GM19035 (cell line): Measurements from ENCODE around the gene ITGAL.
"Not testable (repeated sequence)": the region's sequence is repeated elsewhere in the genome, so short reads cannot be mapped to it uniquely, and the experiment has no call there.

Experiments
- ATAC-seq: cut with Tn5 transposase; IDR thresholded peaks from one replicate; pipeline ENCODE4 v1.9.1; 2021; ENCODE audit not compliant: unreplicated experiment

ITGAL gene

DNA sequence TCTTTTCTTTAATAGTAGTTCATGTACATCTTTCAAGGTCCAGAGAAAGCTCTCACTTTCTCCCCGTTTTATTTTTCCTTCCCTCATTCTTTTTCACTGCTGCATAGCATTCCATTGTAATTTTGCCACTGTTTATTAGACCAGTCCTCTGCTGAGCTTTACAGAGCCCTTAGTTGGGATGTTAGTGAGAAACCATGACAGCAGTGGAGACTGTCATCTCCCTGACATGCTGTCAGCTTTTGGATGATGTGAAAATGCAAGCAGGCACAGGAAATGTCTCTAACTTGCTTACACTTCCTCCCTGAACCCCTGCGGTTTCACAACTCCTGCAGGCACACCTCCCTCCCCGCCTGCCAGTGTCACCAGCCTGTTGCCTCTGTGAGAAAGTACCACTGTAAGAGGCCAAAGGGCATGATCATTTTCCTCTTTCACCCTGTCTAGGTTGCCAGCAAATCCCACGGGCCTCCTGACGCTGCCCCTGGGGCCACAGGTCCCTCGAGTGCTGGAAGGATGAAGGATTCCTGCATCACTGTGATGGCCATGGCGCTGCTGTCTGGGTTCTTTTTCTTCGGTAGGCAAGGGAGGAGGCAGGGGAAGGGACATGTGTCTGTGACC is at the start of gene ITGAL:
Gene ITGAL (plus strand): TSS at position 415 of the 615 bp plus-strand sequence. CDS start 96 bp downstream, at position 511.
- peak; percentile 40 for ATAC-seq

DNA sequence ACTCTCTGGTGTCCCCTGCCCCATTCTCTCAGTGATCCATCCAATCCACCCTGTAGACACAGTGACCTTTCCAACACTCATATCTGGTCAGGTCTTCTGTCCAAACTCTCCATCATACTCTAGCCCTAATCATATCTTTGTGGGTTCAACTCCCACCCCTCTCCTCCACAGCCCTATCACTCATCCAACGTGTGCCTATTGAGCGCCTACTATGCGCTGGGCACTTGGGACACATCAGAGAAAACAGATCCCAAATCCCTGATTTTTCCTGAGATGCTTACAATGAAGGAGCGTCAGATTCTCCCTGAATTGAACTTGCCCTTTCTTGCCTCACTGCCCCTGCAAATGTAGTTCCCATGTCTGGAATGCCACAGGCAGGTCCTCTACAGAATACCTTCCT is 44.5 kb upstream of the ITGAL start:
- no peak for ATAC-seq

DNA sequence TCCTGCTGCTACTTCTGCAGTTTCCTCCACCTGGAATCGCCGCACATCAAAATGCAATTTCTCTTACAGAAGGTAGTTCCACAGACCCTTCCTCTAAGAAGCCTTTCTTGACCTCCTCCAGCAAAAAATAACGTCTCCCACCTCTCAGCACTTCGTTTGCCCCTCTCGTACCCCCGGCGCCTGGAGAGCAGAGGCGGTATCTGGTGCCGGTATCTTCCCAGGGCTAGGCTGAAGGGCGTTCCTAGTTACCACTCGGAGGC is 43.2 kb upstream of the ITGAL start:
- no peak for ATAC-seq

DNA sequence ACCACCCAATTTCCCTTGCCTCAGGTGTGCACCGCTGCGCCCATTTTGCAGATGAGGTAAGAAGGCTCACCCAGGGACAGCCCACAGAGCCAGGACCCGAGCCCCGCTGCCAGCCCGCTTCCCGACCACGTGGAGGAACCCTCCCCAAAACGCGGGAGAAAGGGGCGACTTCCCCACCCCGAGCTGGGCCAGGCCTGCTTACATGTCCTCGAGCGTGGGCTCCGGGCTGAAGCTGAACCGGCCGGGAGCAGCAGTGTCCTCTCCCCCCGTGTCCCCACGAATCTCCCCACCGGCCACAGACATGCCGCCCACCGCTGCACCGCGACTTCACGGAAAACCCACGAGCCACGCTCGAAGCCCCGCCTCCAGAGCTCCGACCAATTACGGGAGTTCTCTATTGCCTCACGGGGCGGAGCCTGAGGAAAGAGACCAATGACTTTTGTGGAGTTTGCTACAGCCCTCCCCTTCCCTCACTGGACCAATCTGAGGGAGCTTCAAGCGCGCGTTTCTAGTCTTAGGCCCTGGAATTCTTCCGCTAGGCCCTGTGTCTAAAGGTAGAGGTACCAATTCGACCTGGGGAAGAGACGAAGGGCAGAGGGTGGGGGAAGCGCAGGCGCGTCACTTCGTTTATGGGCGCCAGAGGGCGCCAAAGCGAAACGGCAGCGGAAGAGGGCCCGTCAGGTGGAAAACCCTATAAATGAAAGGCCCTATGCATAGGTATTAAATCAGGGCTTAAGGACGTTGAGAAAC is 42.7 kb upstream of the ITGAL start, which contains the start of gene DCTPP1:
Gene DCTPP1 (minus strand): TSS at position 353 of the 750 bp plus-strand sequence. CDS start 50 bp downstream, at position 303.
- peak; percentile 95 for ATAC-seq

DNA sequence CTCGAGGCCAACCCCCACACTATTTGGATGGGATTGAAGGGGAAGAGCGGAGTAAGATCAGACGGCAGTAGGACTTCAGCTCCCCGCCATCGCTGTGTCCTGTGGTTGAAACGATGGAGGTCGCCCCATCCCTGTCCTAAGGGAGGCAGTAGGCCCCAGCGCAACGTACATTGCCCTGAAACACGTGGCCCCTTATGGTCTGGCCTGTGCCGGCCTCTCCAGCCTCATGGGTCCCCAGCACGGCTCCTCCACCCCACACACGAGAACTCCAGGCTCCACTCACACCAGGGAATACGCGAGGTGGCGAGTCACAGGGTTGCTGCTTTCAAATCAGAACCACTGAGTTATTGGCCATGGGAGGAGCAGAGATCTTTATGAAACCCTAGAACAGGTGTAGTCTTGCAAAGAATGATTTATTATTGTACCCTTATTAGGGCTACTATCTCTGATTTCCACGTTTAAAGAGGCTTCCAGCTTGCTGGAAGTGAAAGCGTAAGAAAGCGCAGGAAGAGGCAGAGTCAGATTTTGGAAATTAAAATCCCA is 42.0 kb upstream of the ITGAL start:
- peak; percentile 3 for ATAC-seq

DNA sequence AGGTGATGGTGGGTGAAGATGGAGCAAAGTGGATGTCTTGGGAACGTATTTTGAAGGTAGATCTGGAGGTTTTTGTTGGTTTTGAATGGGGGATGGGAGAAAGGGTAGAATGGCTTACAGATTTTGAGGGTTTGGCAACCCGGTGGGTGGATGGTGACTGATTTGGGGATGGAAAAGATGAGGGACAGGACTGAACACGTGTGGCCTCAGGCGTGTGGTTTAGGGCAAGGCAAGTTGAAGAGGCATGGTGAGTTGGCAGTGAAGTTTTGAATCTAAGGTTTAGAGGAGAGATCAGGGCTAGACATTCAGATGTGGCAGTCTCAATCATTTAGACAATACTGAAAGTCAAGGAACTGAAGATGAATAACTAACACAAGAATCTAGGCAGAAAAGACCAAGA is 37.7 kb upstream of the ITGAL start:
- no peak for ATAC-seq

DNA sequence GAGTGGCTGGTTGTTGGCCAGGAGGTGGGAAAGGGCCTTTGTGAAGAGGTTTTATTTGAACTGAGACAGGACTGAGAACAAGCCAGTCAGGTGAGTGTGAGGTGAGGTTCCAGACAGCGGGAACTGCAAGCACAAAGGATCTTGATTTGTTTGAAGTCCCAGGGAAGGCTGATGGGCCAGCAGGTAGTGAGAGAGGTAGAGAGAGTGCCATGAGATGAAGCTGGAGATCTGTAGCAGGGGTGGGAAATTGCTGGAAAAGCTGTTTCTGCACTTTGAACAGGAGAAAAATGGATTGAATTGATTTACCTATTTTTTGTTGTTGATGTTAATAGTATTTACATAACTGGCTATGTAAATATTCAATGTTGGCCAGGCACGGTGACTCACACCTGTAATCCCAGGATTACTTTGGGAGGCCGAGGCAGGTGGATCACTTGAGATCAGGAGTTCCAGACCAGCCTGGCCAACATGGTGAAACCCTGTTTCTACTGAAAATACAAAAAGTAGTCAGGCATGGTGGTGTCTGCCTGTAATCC is 35.0 kb upstream of the ITGAL start:
- no peak for ATAC-seq

DNA sequence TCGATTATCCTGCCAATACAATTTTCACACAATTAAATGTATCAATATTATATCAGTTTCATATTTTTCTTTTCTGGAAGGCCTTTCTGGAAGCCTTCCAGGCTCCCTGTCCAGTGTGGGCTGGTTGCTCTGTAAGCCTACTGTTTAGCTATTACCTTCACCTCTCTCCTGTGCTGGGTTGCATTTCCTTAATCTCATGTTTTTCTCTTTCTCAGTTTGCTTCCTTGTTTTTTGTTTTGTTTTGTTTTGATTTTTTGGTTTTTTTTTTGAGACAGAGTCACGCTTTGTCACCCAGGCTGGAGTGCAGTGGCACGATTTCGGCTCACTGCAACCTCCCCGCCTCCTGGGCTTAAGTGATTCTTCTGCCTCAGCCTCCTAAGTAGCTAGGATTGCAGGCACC is 33.7 kb upstream of the ITGAL start:
- no peak for ATAC-seq

DNA sequence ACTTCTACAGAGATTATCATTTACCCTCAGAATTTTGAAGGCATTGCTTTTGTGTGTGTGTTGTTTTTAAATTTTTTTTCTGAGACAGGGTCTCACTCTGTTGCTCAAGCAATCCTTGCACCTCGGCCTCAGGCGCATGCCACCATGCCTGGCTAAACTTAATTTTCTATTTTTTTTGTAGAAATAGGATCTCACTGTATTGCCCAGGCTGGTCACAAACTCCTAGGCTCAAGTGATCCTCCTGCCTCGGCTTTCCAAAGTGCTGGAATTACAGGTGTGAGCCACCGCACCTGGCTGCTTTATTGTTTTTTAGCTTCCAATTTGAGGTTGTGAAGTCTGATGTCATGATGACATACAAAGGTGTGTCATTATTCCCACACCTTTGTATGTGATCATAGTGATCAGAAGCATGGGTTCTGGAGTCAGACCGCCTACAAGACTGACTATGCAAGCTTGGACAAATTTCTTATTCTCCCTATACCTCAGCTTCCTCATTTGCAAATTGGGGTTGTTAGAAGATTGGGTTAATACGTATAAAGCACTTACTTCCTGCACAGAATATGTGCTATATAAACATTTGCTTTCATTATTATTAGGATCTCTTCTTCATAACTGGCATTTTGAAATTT is 32.7 kb upstream of the ITGAL start:
- ATAC-seq = no peak

DNA sequence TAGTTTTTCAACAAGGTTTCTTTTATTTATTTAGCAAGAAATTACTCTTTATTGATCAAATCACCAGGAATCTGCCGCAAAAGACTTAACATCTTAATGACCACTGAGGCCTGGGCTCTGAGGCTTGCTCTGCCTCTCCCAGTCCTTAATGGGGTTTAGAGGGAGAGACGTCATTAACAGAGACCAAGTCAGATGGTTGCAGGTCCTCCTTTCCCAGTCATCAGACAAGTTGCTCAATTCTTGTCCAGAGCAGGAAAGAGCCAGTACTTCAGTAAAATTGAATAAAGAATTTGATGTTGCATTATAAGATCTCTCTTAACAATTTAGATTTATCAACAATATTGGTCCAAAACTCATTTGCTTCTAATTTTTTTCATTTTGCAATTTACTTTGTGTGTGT is 28.9 kb upstream of the ITGAL start:
- ATAC-seq = no peak

DNA sequence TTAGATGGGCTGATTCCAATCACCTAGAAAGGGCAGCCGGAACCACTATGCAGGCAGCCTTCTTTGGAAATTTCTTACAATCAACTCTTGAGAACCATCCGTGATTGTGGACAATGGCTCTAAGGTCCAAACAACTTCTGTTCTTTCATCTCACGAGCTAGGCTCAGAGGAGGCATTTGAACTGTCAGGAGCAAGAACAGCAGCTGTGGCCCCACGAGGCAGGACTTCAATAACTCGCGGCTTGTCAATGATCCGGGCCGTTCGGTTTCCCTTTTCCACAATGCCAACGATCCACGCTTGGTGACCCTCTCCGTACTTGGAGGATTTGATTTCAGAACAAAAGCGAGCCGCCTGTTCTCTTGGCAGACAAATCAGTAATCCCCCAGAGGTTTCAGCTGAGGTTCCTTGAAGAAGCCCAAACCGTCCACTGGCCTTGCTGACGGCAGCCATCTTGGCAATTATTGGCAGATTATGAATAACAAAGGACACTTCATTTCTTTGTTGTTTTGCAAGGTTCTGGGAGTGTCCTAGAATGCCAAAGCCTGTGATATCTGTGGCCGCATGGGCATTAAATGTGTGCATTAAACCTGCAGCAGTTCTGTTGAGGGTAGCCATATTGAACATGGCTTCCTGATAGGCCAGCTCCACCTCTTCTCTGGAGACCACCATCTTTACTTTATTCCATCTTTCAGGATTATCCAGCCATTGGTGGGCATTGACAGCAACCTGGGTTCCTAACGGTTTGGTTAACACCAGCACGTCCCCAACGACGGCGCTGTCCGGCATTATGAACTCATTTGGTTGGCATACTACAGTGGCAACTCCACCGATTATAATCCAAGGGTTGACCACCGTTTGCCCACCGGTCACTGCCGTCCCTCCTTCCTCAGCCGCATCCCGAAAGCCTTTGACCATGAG is 28.1 kb upstream of the ITGAL start:
- no peak for ATAC-seq

DNA sequence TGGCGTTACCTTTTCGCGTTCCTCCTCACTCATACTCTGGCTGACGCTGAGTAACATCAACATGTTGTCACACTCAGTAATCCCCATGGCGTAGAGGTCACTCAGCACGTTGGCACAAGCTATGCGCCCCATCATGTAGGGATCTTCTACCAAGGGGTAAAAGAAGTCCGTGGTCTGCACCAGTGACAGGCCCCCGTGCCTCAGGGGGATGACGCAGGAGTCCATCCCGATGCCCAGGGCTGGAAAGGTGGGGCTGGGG is 27.5 kb upstream of the ITGAL start:
- ATAC-seq = peak; percentile 23

DNA sequence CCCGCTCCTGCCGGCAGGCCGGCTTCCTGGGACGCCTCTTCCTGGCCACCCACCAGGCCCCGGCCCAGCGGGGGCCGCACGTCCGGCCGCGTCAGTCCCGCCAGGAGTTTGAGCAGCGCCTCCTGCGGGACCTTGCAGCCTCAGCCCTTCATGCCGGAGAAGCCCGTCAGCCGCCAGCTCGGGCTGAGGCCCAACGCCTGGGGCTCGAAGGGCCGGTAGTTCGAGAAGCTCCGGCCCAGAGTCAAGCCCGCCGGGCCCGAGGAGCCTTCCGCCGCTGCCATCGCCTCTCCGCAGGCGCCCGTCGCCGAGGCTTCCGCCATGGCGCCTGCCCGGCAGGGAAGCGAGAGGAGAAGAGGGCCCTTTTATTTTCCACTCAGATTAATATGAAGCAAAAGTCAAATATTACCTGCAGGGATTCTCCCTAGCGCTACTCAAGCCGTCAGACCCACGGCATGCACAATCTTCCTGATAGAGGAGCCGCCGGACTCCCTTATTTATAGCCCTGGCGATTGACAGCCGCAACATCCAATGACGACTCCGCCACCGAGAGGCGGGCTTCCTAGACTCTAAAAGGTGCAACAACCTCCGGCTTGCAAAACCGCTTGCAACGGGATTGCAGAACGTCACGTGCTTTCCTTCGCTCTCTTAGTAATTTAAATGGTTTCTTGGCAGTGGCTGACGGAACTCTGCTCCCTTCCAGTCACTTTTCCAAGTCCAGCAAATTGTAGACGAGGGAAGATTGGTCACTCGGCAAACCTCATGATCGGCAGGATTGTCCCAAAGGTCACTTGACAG is 26.9 kb upstream of the ITGAL start, which contains the start of gene SEPHS2:
Gene SEPHS2 (minus strand): TSS at position 467 of the 795 bp plus-strand sequence. CDS start 147 bp downstream, at position 320.
- ATAC-seq = peak; percentile 86

DNA sequence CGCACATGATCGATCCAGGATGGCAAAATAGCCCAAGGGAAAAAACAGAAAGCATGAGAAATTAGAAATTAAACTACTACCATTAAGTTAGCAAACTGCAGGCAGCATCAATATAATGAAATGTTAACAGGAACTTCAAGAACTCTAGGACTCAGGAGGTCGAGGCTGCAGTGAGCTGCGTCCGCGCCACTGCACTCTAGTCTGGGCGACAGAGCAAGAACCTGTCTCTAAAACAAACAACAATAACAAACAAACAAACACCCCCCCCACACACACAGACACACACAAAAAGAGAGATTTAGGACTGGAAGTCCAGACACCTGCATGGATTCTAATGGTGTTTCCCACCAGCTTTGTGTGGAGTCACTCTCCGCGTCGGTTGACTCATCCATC is 26.3 kb upstream of the ITGAL start:
- ATAC-seq = no peak

DNA sequence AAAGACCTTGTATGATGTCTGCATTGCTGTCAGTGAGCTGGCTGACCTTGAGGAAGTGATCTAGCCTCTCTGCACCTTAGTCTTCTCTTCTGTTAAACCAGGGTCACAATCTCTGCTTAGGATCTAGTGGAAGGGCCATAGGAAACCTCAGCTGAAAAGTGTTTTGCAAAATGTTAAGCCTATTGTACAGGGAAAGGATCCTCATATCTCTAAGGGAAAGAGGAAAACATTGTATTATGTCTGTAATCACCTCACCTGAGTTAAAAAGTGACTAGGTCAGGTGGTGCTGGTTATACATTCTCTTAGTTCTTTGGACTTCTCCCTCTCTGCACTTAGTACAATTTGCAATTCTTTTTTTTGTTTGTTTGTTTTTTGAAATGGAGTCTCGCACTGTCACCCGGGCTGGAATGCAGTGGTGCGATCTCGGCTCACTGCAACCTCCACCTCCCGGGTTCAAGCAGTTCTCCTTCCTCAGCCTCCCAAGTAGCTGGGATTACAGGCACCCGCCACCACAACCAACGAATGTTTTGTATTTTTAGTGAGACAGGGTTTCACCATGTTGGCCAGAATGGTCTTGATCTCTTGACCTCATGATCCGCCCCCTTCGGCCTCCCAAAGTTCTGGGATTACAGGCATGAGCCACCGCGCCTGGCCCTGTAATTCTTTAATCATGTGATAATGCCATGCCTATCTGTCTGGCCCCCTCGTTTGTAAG is 24.9 kb upstream of the ITGAL start:
- ATAC-seq = no peak

DNA sequence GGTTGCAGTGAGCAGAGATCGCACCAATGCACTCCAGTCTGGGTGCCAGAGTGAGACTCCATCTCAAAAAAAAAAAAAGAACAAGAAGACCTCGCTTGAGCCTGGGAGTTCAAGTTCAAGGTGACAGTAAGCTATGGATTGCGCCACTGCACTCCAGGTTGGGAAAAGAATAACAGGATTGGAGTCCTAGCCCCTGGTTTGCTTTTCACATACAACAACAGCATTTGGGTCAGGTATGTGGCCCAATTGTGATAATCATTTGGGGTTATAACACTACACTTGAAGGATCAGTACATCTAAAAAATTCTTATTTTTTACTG is 23.5 kb upstream of the ITGAL start:
- no peak for ATAC-seq

DNA sequence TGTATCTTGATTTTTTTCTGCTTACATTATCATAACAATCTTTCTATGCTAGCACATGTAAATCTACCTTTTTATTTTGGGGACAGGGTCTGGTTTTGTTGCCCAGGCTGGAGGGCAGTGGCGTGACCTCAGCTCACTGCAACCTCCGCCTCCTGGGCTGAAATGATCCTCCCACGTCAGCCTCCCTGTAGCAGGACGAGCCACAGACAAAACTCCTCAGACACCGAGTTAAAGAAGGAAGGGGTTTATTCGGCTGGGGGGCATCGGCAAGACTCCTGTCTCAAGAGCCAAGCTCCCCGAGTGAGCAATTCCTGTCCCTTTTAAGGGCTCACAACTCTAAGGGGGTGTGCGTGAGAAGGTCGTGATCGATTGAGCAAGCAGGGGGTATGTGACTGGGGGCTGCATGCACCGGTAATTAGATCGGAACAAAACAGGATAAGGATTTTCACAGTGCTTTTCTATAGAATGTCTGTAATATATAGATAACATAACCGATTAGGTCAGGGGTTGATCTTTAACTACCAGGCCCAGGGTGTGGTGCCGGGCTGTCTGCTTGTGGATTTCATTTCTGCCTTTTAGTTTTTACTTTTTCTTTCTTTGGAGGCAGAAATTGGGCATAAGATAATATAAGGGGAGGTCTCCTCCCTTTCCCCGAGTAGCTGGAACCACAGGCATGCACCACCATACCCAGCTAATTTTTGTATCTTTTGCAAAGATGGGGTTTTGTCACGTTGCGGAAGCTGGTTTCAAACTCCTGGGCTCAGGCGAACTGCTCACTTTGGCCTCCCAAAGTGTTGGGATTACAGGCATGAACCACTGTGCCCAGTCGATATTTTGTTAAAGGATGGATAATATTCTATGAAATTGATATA is 19.6 kb upstream of the ITGAL start:
- not testable (repeated sequence) for ATAC-seq

DNA sequence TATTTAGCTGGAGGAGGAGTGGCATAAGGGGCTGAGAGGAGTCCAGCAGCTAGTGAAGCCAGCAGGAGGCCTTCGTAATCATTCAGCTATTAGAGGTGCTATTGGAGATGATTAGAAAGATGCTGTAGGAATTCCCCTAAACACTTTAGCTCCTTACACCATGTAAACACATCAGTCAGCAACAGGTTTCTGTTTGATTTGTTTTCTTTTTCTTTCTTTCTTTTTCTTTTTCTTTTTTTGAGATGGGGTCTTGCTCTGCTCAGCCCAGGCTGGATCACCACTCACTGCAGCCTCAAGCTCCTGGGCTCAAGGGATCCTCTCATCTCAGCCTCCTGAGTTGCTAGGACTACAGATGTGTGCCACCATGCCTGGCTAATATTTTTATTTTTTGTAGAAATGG is 16.2 kb upstream of the ITGAL start:
- ATAC-seq = no peak

DNA sequence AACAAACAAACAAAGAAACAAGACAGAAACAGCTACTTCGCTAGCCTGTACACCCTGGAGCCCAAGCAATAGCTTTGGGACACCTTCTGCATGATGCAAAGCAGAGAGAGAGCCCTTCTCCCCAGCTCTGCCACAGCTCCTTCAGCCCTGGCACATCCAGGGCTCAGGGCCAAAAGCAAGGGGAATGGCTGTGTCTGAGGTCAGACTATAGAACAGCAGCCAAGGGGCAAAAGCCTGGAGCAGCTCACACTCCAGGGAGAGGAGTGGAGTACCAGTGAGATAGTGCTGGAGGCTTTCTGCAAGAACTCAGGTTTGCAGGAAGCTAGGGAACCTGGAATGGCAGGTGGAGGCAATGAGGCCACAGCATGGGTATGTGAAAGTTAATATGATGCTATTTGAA is 15.3 kb upstream of the ITGAL start:
- ATAC-seq = no peak
